ENCODE data around the gene MMP28. TPM values are rescaled to one million over a fixed set of nuclear protein-coding genes. Genes with fewer than 3 reads are reported as not detected.
A peak's percentile ranks its signal among the peaks of the same experiment; 100 is the strongest.

Gene MMP28
- total and polyA plus RNA-seq, 2 of the 4 experiments (the other 2 are of a cell fraction) = 0.18 TPM; not detected in 1

GRCh38 chr17:35731239-35731916 is 64.1 kb downstream of the MMP28 start, which contains the start of gene RASL10B:
TSS of gene RASL10B (plus strand) at chr17:35731639. CDS start at chr17:35735185, 3,546 bp downstream.
- peaks cover 10% of the 10 kb centered on the region for H3K4me1 ChIP-seq (ENCODE audit: control insufficient read depth, insufficient read depth, low read length)
- intact Hi-C loops (cut with micrococcal nuclease) (no loop called here), dilution Hi-C loops (cut with HindIII; ENCODE audit: low sequenced_read_pairs, unreplicated experiment) (no loop called here), in situ Hi-C loops (cut with MboI; ENCODE audit: low sequenced_read_pairs) (loop anchor here (25.0 kb wide), 1 partner anchor 369 kb away; the partner anchor contains the start of gene SLFN11)
- H2BK15ac ChIP-seq (ENCODE audit: low read depth, low read length) = no peak within 1 kb of the TSS
- ChIA-PET POLR2A (ENCODE audit: unreplicated experiment) (no interaction called here), CTCF (no interaction called here)
- peaks cover 8% of the 10 kb centered on the region for H3K9me1 ChIP-seq (ENCODE audit: insufficient read depth, low read length)
- ATAC-seq (ENCODE audit: low read depth) (peak; percentile 90), DNase-seq (peak; percentile 31)
- H2AK5ac ChIP-seq (ENCODE audit: low read depth, low read length) = 0 out of 2 replicates have a peak within 1 kb of the TSS, but pooled peaks have one; percentile 2
- TF ChIP-seq MAZ (IDR thresholded peaks at IDR 0.05; ENCODE audit: borderline replicate concordance, low read depth, low read length) = peak; percentile 83
- TF ChIP-seq RCOR1 (IDR thresholded peaks at IDR 0.05; ENCODE audit: insufficient replicate concordance, low read length) = no peak
- H3K56ac ChIP-seq (ENCODE audit: extremely low read depth, insufficient read depth, low read length) = no peak within 1 kb of the TSS
- H2AFZ ChIP-seq (replicated peaks; ENCODE audit: low read length, poor library complexity) = peak within 1 kb of the TSS; percentile 82
- no peaks in the 10 kb centered on the region for H3K27me3 ChIP-seq (ENCODE audit: control insufficient read depth, insufficient read depth, low read length)
- H2BK20ac ChIP-seq (ENCODE audit: low read depth, low read length) = no peak within 1 kb of the TSS
- H2AK9ac ChIP-seq (replicated peaks; ENCODE audit: low read depth, low read length, poor library complexity) = peak within 1 kb of the TSS; percentile 35
- 0 out of 2 replicates have a peak within 1 kb of the TSS, but pooled peaks have one; percentile 17 for H3K18ac ChIP-seq (ENCODE audit: low read depth, low read length)
- no peak within 1 kb of the TSS for H4K8ac ChIP-seq (ENCODE audit: low read depth in 2 of 2, low read length in 2 of 2)
- H4K20me1 ChIP-seq (ENCODE audit: insufficient read depth, low read length) = peaks cover 8% of the 10 kb centered on the region; the same call in 1 of the 2 replicates
- no peak within 1 kb of the TSS for H4K91ac ChIP-seq (ENCODE audit: insufficient read depth, low read depth, low read length)
- H3K9ac ChIP-seq (ENCODE audit: low read depth, low read length) = peak within 1 kb of the TSS; percentile 69
- BruUV-seq (replicated peaks) = no TSS peak
- peak within 1 kb of the TSS; percentile 55; the same call in 1 of the 2 replicates for H3K14ac ChIP-seq (replicated peaks; ENCODE audit: low read depth, low read length)
- H2BK5ac ChIP-seq (ENCODE audit: low read depth, low read length, poor library complexity, severe bottlenecking) = no peak within 1 kb of the TSS
- no peak within 1 kb of the TSS for H3K27ac ChIP-seq (ENCODE audit: insufficient read depth, low read length)
- peak within 1 kb of the TSS; percentile 58 for H3K4me3 ChIP-seq (ENCODE audit: insufficient read depth, low read depth, low read length)
- H3K36me3 ChIP-seq (ENCODE audit: control insufficient read depth, insufficient read depth, low read length) = no peaks in the 10 kb centered on the region
- H2BK120ac ChIP-seq (ENCODE audit: low read depth, low read length) = no peak within 1 kb of the TSS
- no peak within 1 kb of the TSS for H3K23ac ChIP-seq (ENCODE audit: low read depth, low read length)
- H4K5ac ChIP-seq (ENCODE audit: low read depth, low read length) = 0 out of 2 replicates have a peak within 1 kb of the TSS, but pooled peaks have one; percentile 10
- peaks cover 0 to 14% of the 10 kb centered on the region in 2 experiments; a peak in 2 of 4 replicates for H3K79me1 ChIP-seq (ENCODE audit: low read depth in 1 of 2, low read length in 2 of 2)
- H3K4ac ChIP-seq (ENCODE audit: low read depth, low read length) = peak within 1 kb of the TSS; percentile 15; the same call in 1 of the 2 replicates
- H3K4me2 ChIP-seq (ENCODE audit: low read depth, low read length) = peak within 1 kb of the TSS; percentile 92
- WGBS, 2 experiments (ENCODE audit: extremely low coverage in 2 of 2, insufficient read length in 1 of 2) = no CpG with 5 or more reads among the region's 44 CpGs
- no peaks in the 10 kb centered on the region for H3K9me3 ChIP-seq (ENCODE audit: control insufficient read depth, insufficient read depth, low read length)

Measured in IMR-90 (cell line).